NCI-H1092 (cell line): Measurements from ENCODE around the gene RTN4RL2.

Experiments
- DNase-seq: peaks from one replicate; lab custom pipeline; 2025; lab: John Stamatoyannopoulos, UW

RTN4RL2 gene

GRCh38 chr11:57462597-57462996 is 2.3 kb downstream of the RTN4RL2 start:
- no peak for DNase-seq

GRCh38 chr11:57463671-57464538 is 3.6 kb downstream of the RTN4RL2 start:
- DNase-seq = no peak

- no peak for DNase-seq
These were observed 4.3 kb downstream of the RTN4RL2 start for GRCh38 chr11:57464539-57465181.

GRCh38 chr11:57466680-57467079 is 6.4 kb downstream of the RTN4RL2 start:
- no peak for DNase-seq

- no peak for DNase-seq
These were observed 7.3 kb downstream of the RTN4RL2 start for GRCh38 chr11:57467508-57468157.

GRCh38 chr11:57468276-57468675 is 7.9 kb downstream of the RTN4RL2 start:
- DNase-seq = no peak

- DNase-seq = no peak
These were observed 8.9 kb downstream of the RTN4RL2 start for GRCh38 chr11:57469268-57469667.

- peak; percentile 34 for DNase-seq
These were observed 11.2 kb downstream of the RTN4RL2 start for GRCh38 chr11:57471496-57471895.

- DNase-seq = no peak
These were observed 13.0 kb downstream of the RTN4RL2 start for GRCh38 chr11:57473285-57473841.

GRCh38 chr11:57474017-57474802 is 13.9 kb downstream of the RTN4RL2 start:
- no peak for DNase-seq

- DNase-seq = no peak
These were observed 14.4 kb downstream of the RTN4RL2 start for GRCh38 chr11:57474803-57475115.

- DNase-seq = no peak
These were observed 14.9 kb downstream of the RTN4RL2 start for GRCh38 chr11:57475191-57475590.

- DNase-seq = no peak
These were observed 15.3 kb downstream of the RTN4RL2 start for GRCh38 chr11:57475671-57476046.

GRCh38 chr11:57476047-57476756 is 15.9 kb downstream of the RTN4RL2 start:
- DNase-seq = no peak

GRCh38 chr11:57476757-57477506 is 16.6 kb downstream of the RTN4RL2 start:
- no peak for DNase-seq

- DNase-seq = no peak
These were observed 17.3 kb downstream of the RTN4RL2 start for GRCh38 chr11:57477507-57478189.

GRCh38 chr11:57479021-57479663 is 18.8 kb downstream of the RTN4RL2 start:
- DNase-seq = no peak

- DNase-seq = no peak
These were observed 19.6 kb downstream of the RTN4RL2 start for GRCh38 chr11:57479911-57480310.

GRCh38 chr11:57480409-57481137 is 20.2 kb downstream of the RTN4RL2 start:
- peak; percentile 63 for DNase-seq
